ENCODE measurements around the gene FASN.

Gene FASN

GRCh38 chr17:82097919-82098168 lies 192 bp downstream of the FASN start:
- no peak for TF ChIP-seq CTCF (IDR thresholded peaks at IDR 0.05; ENCODE audit: extremely low read depth, insufficient read depth, missing control alignments)
- in situ Hi-C loops (cut with MboI; ENCODE audit: low pct_unique_long_range_greater_than_20kb, low sequenced_read_pairs, unreplicated experiment) = no loop called here

GRCh38 chr17:82097184-82097918 lies 685 bp downstream of the FASN start:
- TF ChIP-seq CTCF (IDR thresholded peaks at IDR 0.05; ENCODE audit: extremely low read depth, insufficient read depth, missing control alignments) = no peak
- in situ Hi-C loops (cut with MboI; ENCODE audit: low pct_unique_long_range_greater_than_20kb, low sequenced_read_pairs, unreplicated experiment) = no loop called here
- peak; percentile 79 for DNase-seq (ENCODE audit: low spot score)

More at GRCh38 chr17:82097919-82098168, 192 bp downstream of the FASN start:
- no peak for DNase-seq (ENCODE audit: low spot score)

- in situ Hi-C loops (cut with MboI; ENCODE audit: low pct_unique_long_range_greater_than_20kb, low sequenced_read_pairs, unreplicated experiment) = no loop called here
- DNase-seq (ENCODE audit: low spot score) = no peak
- TF ChIP-seq CTCF (IDR thresholded peaks at IDR 0.05; ENCODE audit: extremely low read depth, insufficient read depth, missing control alignments) = no peak
Measured at GRCh38 chr17:82096709-82097183, 1.3 kb downstream of the FASN start.

- TF ChIP-seq CTCF (IDR thresholded peaks at IDR 0.05; ENCODE audit: extremely low read depth, insufficient read depth, missing control alignments) = no peak
- in situ Hi-C loops (cut with MboI; ENCODE audit: low pct_unique_long_range_greater_than_20kb, low sequenced_read_pairs, unreplicated experiment) = no loop called here
- DNase-seq (ENCODE audit: low spot score) = no peak
Measured at GRCh38 chr17:82095777-82096708, 2.0 kb downstream of the FASN start.

GRCh38 chr17:82094931-82095776 lies 2.9 kb downstream of the FASN start:
- TF ChIP-seq CTCF (IDR thresholded peaks at IDR 0.05; ENCODE audit: extremely low read depth, insufficient read depth, missing control alignments) = no peak
- DNase-seq (ENCODE audit: low spot score) = no peak
- in situ Hi-C loops (cut with MboI; ENCODE audit: low pct_unique_long_range_greater_than_20kb, low sequenced_read_pairs, unreplicated experiment) = no loop called here

All from GM13977 (cell line).